BLaER1 (cell line): ENCODE measurements around the gene PIP5K1C.
"Not testable (repeated sequence)": the region's sequence is repeated elsewhere in the genome, so short reads cannot be mapped to it uniquely, and the experiment has no call there.

Experiments
- H3K27ac ChIP-seq: shearing (Covaris generic); formaldehyde crosslinking; 2 replicates; pipeline ENCODE4 v1.8.1; 2022
- H3K27me3 ChIP-seq: shearing (Covaris generic); formaldehyde crosslinking; 2 replicates; pipeline ENCODE4 v1.8.1; 2022
- H3K36me3 ChIP-seq: shearing (Covaris generic); formaldehyde crosslinking; 2 replicates; pipeline ENCODE4 v1.8.1; 2022
- H3K4me1 ChIP-seq: shearing (Covaris generic); formaldehyde crosslinking; 2 replicates; pipeline ENCODE4 v1.8.1; 2022
- H3K4me2 ChIP-seq: shearing (Covaris generic); formaldehyde crosslinking; 2 replicates; pipeline ENCODE4 v1.8.1; 2022
- H3K4me3 ChIP-seq: shearing (Covaris generic); formaldehyde crosslinking; 2 replicates; pipeline ENCODE4 v1.8.1; 2022
- H3K9ac ChIP-seq: shearing (Covaris generic); formaldehyde crosslinking; 2 replicates; pipeline ENCODE4 v1.8.1; 2022
- H3K9me3 ChIP-seq: shearing (Covaris generic); formaldehyde crosslinking; 2 replicates; pipeline ENCODE4 v1.8.1; 2022
- H4K20me1 ChIP-seq: shearing (Covaris generic); formaldehyde crosslinking; 2 replicates; pipeline ENCODE4 v1.8.1; 2022
- Cebpa-rat ChIP-seq: shearing (Covaris generic); IDR thresholded peaks from 2 replicates; pipeline ENCODE4 v1.8.1; 2022

PIP5K1C gene

DNA sequence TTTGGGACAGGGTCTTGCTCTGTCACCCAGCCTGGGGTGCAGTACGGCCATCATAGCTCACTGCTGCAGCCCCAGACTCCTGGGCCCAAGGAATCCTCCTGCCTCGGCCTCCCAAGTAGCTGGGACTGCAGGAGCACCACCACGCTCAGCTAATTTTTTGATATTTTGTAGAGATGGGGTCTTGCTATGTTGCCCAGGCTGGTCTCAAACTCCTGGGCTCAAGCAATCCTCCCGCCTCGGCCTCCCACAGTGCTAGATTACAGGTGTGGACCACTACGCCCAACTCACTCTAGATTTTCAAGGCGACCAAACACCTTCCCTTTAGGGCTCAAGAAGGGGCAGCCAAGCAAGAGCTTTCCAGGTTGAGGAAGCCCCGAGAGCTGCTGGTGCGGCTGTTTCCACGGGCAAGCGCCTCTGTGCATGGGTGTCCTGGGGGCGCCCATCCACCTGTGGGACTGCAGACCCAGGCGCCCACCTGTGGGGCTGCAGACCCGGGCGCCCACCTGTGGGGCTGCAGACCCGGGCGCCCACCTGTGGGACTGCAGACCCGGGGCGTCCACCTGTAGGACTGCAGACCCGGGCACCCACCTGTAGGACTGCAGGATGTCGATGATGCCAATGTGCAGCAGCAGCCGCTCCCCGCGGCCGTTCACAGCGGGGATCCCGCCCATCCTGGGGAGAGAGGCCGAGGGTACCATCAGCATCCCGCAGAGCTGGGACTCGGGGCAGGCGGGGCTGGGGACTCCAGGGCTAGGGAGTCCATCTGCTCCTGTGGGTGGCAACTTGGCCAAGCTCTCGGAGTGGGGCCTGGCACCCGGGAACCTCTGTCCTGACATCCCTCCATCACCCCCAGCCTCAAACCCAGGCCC is 52.0 kb downstream of the PIP5K1C start:
- H3K36me3 ChIP-seq, result peaks cover 83% of the 10 kb centered on the region
- no peaks in the 10 kb centered on the region for H3K27me3 ChIP-seq
- peaks cover 6% of the 10 kb centered on the region; the same call in 1 of the 2 replicates for H4K20me1 ChIP-seq
- H3K4me1 ChIP-seq, result no peaks in the 10 kb centered on the region
- no peak overlapping the region for H3K9ac ChIP-seq
- H3K4me2 ChIP-seq, result no peak overlapping the region
- no peak overlapping the region for H3K4me3 ChIP-seq
- TF ChIP-seq Cebpa-rat, result no peak
- H3K27ac ChIP-seq, result no peak overlapping the region
- no peaks in the 10 kb centered on the region for H3K9me3 ChIP-seq

DNA sequence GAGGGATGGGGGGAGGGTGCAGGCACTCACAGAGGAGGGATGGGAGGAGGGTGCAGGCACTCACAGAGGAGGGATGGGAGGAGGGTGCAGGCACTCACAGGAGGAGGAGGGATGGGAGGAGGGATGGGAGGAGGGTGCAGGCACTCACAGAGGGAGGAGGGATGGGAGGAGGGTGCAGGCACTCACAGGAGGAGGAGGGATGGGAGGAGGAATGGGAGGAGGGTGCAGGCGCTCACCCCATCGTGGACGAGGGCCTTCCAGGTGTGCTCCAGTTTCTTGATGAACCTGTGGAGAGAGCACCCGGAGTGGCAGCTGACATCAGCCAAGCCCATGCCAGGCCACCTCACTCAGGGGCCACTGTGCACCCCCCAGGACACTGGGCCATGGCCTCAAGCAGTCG is 53.2 kb downstream of the PIP5K1C start:
- H3K36me3 ChIP-seq, result peaks cover 83% of the 10 kb centered on the region
- H3K9me3 ChIP-seq, H3K4me2 ChIP-seq, H3K4me1 ChIP-seq, H3K27me3 ChIP-seq, H4K20me1 ChIP-seq, H3K4me3 ChIP-seq, H3K9ac ChIP-seq, H3K27ac ChIP-seq: not testable (repeated sequence)

DNA sequence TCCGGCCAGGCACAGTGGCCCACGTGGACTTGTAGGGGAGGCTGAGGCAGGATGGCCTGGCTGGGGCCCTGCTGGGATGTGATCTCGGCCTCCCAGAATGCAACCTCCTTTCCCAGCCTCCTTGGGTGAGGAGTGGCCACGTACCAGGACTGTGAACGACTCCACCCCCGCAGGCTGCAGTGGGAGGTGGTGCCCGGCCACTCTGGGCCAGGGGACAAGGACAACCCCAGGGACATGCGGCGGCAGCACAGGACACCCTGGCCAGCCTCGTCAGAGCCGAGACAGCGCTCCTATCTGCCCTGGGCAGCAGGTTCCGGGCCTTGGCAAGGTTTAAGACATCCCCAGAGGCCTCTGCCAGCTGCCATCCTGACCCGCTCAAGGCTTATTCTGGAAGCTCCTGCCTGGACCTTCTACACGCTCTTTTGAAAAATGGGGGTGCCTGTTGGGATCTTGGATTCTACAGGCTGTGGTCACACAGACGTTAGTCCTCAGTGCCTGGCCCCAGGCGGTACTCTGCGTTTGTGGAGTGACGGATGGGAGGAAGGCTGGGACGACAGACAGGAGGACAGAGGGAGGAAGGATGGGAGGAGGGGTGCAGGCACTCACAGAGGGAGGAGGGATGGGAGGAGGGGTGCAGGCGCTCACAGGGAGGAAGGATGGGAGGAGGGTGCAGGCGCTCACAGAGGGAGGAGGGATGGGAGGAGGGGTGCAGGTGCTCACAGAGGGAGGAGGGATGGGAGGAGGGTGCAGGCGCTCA is 53.8 kb downstream of the PIP5K1C start:
- Histone ChIP-seq H3K4me3 (no peak overlapping the region), H3K9ac (no peak overlapping the region), H3K27me3 (no peaks in the 10 kb centered on the region), H3K9me3 (no peaks in the 10 kb centered on the region), H3K4me2 (no peak overlapping the region), H4K20me1 (peaks cover 6% of the 10 kb centered on the region; the same call in 1 of the 2 replicates), H3K36me3 (peaks cover 83% of the 10 kb centered on the region), H3K4me1 (0 out of 2 replicates have a peak, but pooled peaks cover 12% of the 10 kb centered on the region), H3K27ac (no peak overlapping the region)
- TF ChIP-seq Cebpa-rat, result no peak

DNA sequence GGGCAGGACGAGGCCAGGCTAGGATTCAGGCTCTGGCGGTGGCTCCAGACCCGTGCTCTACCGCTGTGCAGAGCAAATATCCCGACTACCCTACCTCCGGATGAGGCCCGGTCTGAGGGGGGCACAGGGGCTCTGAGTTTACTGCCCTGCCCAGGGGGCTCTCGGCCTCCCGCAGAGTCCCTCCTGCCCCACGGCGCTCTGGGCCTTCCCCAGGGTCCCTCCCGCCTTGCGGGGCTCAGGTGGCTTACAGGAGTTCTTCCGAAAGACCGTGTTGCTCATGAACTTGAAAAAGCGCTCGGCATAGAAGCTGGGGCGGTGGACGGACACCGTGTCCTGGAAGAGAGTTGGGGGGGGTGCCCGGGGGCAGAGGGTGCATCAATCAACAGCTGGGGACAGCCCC is 54.5 kb downstream of the PIP5K1C start:
- Histone ChIP-seq H3K9ac (no peak overlapping the region), H3K27ac (no peak overlapping the region), H3K4me2 (no peak overlapping the region), H3K27me3 (no peaks in the 10 kb centered on the region), H3K36me3 (peaks cover 84% of the 10 kb centered on the region), H3K9me3 (no peaks in the 10 kb centered on the region), H4K20me1 (peaks cover 6% of the 10 kb centered on the region; the same call in 1 of the 2 replicates), H3K4me3 (no peak overlapping the region), H3K4me1 (0 out of 2 replicates have a peak, but pooled peaks cover 12% of the 10 kb centered on the region)
- no peak for TF ChIP-seq Cebpa-rat

DNA sequence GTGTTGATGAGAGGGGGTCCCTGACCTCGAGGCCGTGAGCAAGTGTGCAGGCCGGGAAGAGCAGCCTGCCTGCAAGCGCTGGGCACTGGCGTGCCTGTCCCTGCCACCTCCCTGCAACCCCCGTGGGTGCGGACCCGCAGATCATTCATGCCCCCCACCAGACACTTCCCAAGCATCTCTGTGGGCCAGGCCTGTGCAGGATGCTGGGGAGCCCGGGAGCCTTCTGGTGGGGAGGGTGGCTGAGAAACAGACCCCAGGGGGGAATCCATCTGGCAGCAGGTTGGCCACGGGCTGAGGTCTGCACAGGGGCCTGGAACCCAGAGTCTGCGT is 55.2 kb downstream of the PIP5K1C start:
- Histone ChIP-seq H3K4me1 (0 out of 2 replicates have a peak, but pooled peaks cover 12% of the 10 kb centered on the region), H3K27me3 (no peaks in the 10 kb centered on the region), H3K36me3 (peaks cover 82% of the 10 kb centered on the region), H4K20me1 (peaks cover 6% of the 10 kb centered on the region; the same call in 1 of the 2 replicates), H3K9me3 (no peaks in the 10 kb centered on the region), H3K4me2 (no peak overlapping the region), H3K27ac (no peak overlapping the region), H3K9ac (no peak overlapping the region), H3K4me3 (no peak overlapping the region)
- no peak for TF ChIP-seq Cebpa-rat

DNA sequence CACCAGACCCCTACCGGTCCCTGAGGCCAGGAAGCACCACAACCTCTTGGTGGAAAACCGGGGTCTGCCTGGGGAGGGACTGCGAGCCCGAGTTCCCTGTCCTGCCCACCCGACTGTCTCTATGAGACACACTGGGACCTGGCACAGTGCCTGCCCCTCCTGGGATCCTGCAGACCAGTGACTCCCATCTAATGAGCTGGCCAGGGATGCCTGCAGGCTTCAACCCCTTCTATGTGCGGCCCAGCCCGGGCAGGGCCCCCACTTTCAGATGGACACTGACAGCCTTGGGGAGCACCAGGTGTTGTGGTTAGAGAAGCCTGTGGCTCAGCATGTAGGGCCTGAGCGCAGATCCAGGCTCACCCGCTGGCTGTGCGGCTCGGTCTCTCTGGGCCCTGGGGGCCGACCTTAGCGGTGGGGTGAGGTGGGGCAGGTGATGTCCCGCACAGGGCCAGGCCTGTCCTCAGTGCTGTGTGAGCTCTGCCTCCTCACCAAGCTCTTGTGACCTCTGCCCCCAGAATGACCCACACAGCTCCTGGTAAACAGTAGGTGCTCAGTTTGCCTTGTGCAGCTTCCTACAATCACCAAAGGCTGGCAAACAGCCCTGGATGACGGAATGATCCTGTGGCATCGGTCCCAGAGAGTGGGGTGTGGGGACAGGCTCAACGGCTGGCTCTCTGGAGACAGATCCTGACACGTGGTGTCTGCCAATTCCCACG is 55.8 kb downstream of the PIP5K1C start:
- H4K20me1 ChIP-seq, result peaks cover 6% of the 10 kb centered on the region; the same call in 1 of the 2 replicates

DNA sequence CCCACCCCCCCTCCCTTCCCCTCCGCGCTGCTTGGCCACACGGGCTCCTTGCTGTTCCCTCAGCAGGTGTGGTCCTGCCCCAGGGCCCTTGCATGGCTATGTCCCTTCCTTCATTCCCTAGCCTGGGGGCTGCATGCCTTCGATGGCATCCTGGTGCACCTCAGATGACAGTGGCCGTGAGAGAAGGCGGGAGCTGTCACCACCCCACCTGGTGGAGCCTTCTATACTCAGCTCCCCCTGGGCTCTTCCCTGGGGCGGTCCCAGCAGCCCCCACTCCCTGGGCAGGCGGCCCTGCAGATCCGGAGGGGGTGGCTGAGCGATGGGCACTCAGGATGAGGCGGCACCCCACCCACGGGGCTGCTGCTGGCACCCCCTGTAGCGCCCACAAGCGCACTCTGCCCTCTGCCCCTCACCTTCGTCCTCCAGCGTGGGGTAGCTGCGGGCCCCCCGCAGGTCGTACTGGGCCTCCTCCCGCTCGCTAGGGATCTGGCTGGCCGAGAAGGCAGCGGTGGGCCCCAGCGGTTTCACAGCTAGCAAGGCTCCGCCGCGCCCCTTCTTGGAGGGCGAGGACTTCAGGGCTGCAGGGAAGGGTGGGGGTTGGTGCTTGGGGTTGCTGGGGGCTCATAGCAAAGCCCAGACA is 56.5 kb downstream of the PIP5K1C start:
- H3K9ac ChIP-seq, result no peak overlapping the region
- H3K4me2 ChIP-seq, result no peak overlapping the region
- no peak overlapping the region for H3K4me3 ChIP-seq
- H3K9me3 ChIP-seq, result no peaks in the 10 kb centered on the region
- H3K36me3 ChIP-seq, result peaks cover 90% of the 10 kb centered on the region
- no peak for TF ChIP-seq Cebpa-rat
- H3K27ac ChIP-seq, result no peak overlapping the region
- 0 out of 2 replicates have a peak, but pooled peaks cover 12% of the 10 kb centered on the region for H3K4me1 ChIP-seq
- no peaks in the 10 kb centered on the region for H3K27me3 ChIP-seq
- peaks cover 6% of the 10 kb centered on the region; the same call in 1 of the 2 replicates for H4K20me1 ChIP-seq

More for the DNA sequence above, 55.8 kb downstream of the PIP5K1C start:
- no peak overlapping the region for H3K4me3 ChIP-seq
- H3K36me3 ChIP-seq, result peaks cover 84% of the 10 kb centered on the region
- no peak for TF ChIP-seq Cebpa-rat
- 0 out of 2 replicates have a peak, but pooled peaks cover 12% of the 10 kb centered on the region for H3K4me1 ChIP-seq
- no peak overlapping the region for H3K4me2 ChIP-seq
- no peaks in the 10 kb centered on the region for H3K27me3 ChIP-seq
- no peak overlapping the region for H3K9ac ChIP-seq
- no peaks in the 10 kb centered on the region for H3K9me3 ChIP-seq
- H3K27ac ChIP-seq, result no peak overlapping the region

DNA sequence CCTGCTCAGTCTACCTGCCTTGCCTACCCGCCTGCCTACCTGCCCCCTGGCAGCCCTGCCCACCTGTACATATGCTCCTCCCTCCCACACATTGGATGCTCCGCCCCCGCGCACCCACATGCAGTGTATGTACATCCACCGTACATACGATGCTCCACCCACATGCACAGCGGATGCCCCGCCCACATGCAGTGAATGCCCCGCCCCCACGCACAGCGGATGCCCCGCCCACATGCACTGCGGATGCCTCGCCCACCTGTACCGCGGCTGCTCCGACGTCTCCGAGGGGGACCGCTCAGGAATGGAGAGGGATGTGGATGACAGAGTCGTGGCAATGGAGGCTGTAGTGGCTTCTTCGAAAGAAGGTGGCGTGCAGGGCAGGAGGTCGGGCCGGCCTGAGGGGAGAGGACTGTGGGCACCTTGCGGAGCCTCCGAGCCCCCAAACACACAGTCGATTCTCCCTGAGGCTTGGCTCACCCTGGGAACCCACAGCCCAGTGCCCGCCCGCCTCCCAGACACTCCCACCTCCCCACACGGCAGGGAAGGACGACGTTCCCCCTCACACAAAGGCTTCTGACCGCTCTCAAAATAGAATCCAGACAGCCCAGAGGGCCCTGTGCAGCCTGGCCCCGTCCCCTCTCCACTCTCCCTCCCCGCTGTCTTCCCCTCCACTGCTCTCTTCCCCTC is 57.1 kb downstream of the PIP5K1C start:
- Histone ChIP-seq H3K4me1 (0 out of 2 replicates have a peak, but pooled peaks cover 12% of the 10 kb centered on the region), H3K9me3 (no peaks in the 10 kb centered on the region), H3K9ac (no peak overlapping the region), H3K27me3 (no peaks in the 10 kb centered on the region), H3K4me3 (no peak overlapping the region), H3K27ac (no peak overlapping the region), H3K36me3 (peaks cover 90% of the 10 kb centered on the region), H4K20me1 (peaks cover under 1% of the 10 kb centered on the region; the same call in 1 of the 2 replicates), H3K4me2 (no peak overlapping the region)
- TF ChIP-seq Cebpa-rat, result no peak
